Neural crest cell (in vitro differentiated cells): Measurements from ENCODE around the gene HOXA9. TPM values are rescaled to one million over a fixed set of nuclear protein-coding genes. Genes with fewer than 3 reads are reported as not detected.

Source experiments
- DNase-seq: peaks from one replicate; pipeline ENCODE4 v3.0.0; 2021; ENCODE audit warnings: low read depth, mixed read lengths, low spot score
- H3K27ac Mint-ChIP-seq: one replicate; pipeline ENCODE4 v1.8.0; 2021; ENCODE audit warnings: mild to moderate bottlenecking, mixed read lengths; ENCODE audit not compliant: unreplicated experiment
- H3K27me3 Mint-ChIP-seq: 2 replicates; pipeline ENCODE4 v1.8.0; 2021; ENCODE audit warnings: low read depth, mild to moderate bottlenecking, mixed read lengths
- H3K36me3 Mint-ChIP-seq: 2 replicates; pipeline ENCODE4 v1.8.0; 2021; ENCODE audit warnings: low read depth, mild to moderate bottlenecking, mixed read lengths
- H3K4me1 Mint-ChIP-seq: 2 replicates; pipeline ENCODE4 v1.8.0; 2021; ENCODE audit warnings: mixed read lengths
- H3K4me3 Mint-ChIP-seq: one replicate; pipeline ENCODE4 v1.8.0; 2021; ENCODE audit warnings: mild to moderate bottlenecking, mixed read lengths
- H3K9me3 Mint-ChIP-seq: 2 replicates; pipeline ENCODE4 v1.8.0; 2021; ENCODE audit warnings: mixed read lengths
- total RNA-seq: library from RNA; stranded (reverse); gene quantifications from 2 replicates; pipeline ENCODE4 v1.2.1, GENCODE V29; 2021
- TF ChIP-seq, protein P1 (sequence below): fragments of 200-600 bp; sonication (generic); conservative IDR thresholded peaks from 2 replicates; pipeline ENCODE4 v1.5.0; 2021; ENCODE audit warnings: antibody characterized with exemption, mild to moderate bottlenecking

HOXA9 gene
- total RNA-seq, 1 donor from 2014 or later, result 9.0 TPM

DNA sequence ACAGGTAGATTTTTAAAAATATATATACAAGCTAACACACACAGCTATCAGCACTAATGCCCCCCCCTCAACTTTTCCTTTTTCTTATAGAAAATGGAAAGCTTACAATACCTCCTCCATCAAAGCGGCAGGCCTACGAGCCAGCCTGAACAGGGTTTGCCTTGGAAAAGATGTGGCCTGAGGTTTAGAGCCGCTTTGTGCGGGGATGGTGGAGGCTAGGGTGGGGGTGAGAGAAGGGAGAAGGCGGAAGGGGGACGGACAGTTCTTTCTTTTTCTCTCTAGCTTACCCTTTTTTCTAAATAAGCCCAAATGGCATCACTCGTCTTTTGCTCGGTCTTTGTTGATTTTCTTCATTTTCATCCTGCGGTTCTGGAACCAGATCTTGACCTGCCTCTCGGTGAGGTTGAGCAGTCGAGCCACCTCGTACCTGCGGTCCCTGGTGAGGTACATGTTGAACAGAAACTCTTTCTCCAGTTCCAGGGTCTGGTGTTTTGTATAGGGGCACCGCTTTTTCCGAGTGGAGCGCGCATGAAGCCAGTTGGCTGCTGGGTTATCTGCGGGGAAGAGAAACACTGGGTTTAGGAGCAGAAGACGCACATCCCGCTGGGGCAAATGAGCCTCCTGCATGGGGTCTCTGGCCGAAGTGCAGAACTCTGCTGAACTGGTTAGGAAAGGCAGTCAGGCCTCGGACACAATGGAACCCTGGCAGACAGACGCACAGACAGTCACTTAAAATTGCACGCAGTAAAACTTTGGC lies 1.9 kb downstream of the HOXA9 start:
- DNase-seq, result no peak
- peak overlapping the region; percentile 79 for H3K4me3 Mint-ChIP-seq

DNA sequence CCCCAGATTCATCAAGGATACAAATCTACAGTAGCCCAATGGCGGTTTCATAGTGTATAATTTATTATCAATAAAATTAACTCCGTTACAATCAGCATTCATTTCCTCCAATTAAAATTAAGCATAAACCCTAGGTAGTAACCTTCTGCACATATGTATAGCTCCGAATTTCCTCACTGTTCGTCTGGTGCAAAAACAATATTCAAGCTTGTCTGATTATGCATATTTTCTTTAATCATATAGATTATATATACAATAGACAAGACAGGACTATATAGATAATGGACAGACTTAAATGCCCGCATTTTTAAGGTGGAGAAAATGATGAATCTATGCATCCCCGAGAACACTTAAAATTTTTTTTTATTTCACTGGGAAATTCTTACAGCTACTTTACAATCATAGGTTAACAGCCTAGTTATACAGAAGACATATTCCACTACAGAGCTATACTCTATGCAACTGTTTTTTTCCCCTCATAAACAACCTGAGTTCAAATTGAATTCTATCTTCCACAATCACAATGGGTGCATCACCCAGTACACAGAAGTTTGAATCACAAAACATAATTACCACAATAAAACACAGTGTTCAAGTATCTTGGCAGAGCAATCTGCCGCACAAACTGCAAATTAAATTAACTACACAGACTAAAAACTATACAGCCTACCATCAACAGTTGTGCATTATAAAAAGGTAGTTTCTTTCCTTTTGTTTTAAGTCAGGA lies 2.6 kb downstream of the HOXA9 start:
- Mint-ChIP-seq H3K27ac (no peak overlapping the region), H3K27me3 (peaks cover 95% of the 10 kb centered on the region), H3K36me3 (peaks cover 9% of the 10 kb centered on the region), H3K4me1 (peaks cover 11% of the 10 kb centered on the region), H3K9me3 (no peaks in the 10 kb centered on the region), H3K4me3 (peak overlapping the region; percentile 79)
- TF ChIP-seq, protein P1, sequence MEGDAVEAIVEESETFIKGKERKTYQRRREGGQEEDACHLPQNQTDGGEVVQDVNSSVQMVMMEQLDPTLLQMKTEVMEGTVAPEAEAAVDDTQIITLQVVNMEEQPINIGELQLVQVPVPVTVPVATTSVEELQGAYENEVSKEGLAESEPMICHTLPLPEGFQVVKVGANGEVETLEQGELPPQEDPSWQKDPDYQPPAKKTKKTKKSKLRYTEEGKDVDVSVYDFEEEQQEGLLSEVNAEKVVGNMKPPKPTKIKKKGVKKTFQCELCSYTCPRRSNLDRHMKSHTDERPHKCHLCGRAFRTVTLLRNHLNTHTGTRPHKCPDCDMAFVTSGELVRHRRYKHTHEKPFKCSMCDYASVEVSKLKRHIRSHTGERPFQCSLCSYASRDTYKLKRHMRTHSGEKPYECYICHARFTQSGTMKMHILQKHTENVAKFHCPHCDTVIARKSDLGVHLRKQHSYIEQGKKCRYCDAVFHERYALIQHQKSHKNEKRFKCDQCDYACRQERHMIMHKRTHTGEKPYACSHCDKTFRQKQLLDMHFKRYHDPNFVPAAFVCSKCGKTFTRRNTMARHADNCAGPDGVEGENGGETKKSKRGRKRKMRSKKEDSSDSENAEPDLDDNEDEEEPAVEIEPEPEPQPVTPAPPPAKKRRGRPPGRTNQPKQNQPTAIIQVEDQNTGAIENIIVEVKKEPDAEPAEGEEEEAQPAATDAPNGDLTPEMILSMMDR, result no peak
- no peak for DNase-seq

More for the DNA sequence above, 1.9 kb downstream of the HOXA9 start:
- Mint-ChIP-seq H3K27ac (peak overlapping the region; percentile 54), H3K4me1 (peaks cover 6% of the 10 kb centered on the region), H3K9me3 (no peaks in the 10 kb centered on the region), H3K36me3 (peaks cover 7% of the 10 kb centered on the region), H3K27me3 (peaks cover 95% of the 10 kb centered on the region)
- TF ChIP-seq, protein P1, result no peak

DNA sequence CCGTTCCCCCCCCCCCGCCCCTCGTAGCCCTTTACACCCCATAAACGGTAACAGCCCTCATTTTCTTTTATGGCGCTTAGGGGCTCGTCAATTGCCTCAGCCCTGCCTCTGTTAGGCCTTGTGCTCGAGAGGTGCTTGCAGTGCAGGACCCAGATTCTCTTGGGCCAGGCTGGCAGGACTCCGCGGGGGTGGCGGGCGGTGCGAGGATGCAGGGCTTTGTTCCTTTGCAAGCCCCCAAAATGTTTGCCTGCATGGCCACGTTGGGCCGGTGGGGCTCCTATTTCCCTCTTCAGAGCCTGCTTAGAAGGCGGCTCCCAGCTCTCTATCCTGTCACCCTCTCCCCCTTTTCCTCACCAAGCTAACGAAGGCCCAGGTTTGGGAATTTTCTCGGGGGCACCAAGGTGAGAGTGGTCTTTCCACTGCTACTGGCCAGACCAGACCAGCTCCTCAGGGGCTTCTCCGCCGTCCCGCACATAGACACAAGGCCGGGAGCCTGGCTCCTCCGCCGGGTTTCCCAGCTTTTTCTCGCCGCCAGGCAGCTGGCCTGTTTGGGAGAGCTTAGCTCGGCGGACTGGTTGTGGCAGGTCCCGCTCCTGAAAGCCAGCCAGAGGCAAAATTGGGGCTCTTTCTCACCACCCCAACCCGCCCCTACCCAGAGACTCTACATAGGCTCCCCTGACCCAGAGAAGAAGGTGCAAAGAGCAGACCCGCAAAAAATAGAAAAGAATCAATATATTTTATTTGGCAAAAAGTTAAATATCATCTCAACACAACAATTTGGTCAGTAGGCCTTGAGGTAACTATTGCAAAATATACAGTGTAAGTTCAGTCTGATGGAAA lies 3.4 kb downstream of the HOXA9 start:
- Mint-ChIP-seq H3K4me1 (peaks cover 12% of the 10 kb centered on the region), H3K9me3 (no peaks in the 10 kb centered on the region), H3K27ac (peak overlapping the region; percentile 35), H3K4me3 (peak overlapping the region; percentile 79), H3K36me3 (peaks cover 9% of the 10 kb centered on the region), H3K27me3 (peaks cover 95% of the 10 kb centered on the region)
- DNase-seq, result no peak
- TF ChIP-seq, protein P1, result no peak

DNA sequence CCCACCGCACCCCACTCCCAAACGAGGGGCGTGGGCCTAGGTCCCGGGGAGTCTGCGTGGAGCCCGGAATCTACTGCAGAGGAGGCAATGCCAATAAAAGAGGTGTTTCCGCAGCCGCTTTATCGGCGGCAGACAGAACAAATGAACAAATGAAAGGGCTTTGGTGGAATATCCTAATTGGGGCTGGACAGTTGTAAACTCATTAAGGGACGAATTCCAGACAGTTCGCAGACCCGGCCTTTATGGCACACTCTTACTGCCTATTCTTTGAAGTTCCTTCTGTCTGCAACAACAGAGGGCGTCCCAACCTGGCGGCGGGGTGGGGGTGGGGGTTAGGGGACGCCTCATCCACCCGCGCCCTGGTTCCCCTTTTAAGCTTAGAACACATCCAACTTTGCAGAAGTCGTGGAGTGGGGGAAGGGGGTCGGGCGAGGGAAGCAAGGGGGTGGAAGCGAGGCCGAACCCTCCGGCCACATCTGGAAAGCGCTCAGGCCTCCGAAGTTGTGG lies 4.1 kb downstream of the HOXA9 start:
- TF ChIP-seq, protein P1, result peak; percentile 6
- peaks cover 95% of the 10 kb centered on the region for H3K27me3 Mint-ChIP-seq
- no peak overlapping the region for H3K27ac Mint-ChIP-seq
- H3K4me3 Mint-ChIP-seq, result peak overlapping the region; percentile 85
- no peak for DNase-seq
- H3K36me3 Mint-ChIP-seq, result peaks cover 9% of the 10 kb centered on the region
- no peaks in the 10 kb centered on the region for H3K9me3 Mint-ChIP-seq
- H3K4me1 Mint-ChIP-seq, result peaks cover 15% of the 10 kb centered on the region

DNA sequence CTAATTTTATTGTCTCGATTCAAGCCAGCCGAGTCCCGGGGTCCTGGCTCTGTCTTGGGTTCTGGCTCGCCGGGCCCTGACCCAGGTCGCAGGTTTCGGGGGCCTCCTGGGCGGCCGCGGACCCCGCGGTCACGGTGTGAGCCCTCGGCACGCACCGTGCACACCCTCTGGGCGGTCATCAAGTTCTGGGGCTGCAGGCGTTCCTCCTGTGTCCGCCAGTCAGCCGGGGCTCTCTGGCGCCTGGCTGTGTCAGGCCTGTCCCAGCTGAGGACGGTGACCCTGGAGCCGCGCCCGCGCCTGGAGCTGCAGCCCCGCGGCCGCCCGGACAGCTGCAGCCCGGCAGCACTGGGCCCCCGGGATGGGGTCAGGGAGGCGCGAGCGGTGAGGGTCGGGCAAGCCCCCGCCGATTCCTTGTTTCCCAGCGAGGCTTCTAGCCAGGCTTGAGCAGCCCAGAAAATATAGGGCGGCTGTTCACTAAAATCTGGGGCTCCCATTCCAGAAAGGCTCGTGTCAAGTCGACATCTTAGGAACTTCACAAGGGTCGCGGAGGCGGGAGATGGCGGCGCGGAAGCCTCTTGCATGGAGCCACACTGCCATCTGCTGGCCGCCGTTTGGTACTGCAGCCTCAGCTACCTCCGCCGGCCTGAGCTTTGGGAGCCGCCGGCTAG lies 4.7 kb downstream of the HOXA9 start:
- TF ChIP-seq, protein P1, result peak; percentile 99
- Mint-ChIP-seq H3K9me3 (no peaks in the 10 kb centered on the region), H3K4me1 (peaks cover 19% of the 10 kb centered on the region), H3K4me3 (peak overlapping the region; percentile 85), H3K36me3 (peaks cover 8% of the 10 kb centered on the region), H3K27ac (no peak overlapping the region), H3K27me3 (peaks cover 95% of the 10 kb centered on the region)
- DNase-seq, result peak; percentile 94
